ENCODE data around the gene RBFOX1. TPM values are rescaled to one million over a fixed set of nuclear protein-coding genes. Genes with fewer than 3 reads are reported as not detected.

The RBFOX1 gene
- total RNA-seq, 1 donor from 2014 or later, result not detected

DNA sequence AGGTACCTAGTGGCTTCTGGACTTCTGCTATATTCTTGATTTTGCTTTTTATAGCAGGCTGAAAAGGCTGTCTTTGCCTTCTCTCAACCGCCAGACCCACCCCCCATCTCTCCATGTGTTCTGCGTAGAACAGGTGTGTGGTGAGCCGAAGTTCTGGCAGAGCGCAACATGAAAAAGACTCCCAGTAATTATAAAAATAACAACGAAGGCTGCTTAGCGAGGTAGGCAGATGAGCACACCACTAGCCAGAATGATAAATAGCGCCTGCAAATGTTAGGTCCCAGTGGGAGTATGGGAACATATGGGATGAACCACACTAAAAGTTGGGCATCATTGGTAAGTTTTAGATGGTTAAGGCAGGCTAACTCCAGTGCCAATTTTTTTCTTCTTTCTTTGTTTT lies 14.0 kb upstream of the RBFOX1 start:
- H3K27ac Mint-ChIP-seq, result no peak overlapping the region
- peaks cover 10% of the 10 kb centered on the region for H3K9me3 Mint-ChIP-seq
- no peak overlapping the region for H3K4me3 Mint-ChIP-seq
- no peak for DNase-seq
- no peaks in the 10 kb centered on the region for H3K36me3 Mint-ChIP-seq (ENCODE audit: low read depth)
- H3K4me1 Mint-ChIP-seq, result no peaks in the 10 kb centered on the region
- no peaks in the 10 kb centered on the region for H3K27me3 Mint-ChIP-seq
- intact Hi-C loops (cut with micrococcal nuclease), result no loop called here

DNA sequence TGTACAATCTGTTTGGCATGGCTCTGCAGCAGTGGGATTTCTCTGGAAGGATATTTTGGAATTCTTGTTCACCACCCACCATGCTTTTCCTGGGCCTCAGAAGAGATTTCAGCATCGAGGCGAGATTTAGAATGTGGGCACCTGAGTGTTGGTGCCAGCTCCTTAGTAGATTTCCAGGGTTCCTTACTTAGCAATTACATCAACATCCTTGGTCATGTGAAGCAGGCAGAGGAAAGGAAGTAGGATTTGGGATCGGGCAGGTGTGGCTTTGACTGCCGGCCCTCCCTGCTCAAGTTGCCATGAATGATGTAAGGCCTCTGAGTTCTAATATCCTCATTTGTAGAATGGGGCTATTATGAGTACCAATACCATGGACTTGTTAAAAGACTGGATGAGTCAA lies 13.1 kb upstream of the RBFOX1 start:
- no peak for DNase-seq
- Mint-ChIP-seq H3K27me3 (no peaks in the 10 kb centered on the region), H3K36me3 (ENCODE audit: low read depth) (no peaks in the 10 kb centered on the region), H3K27ac (no peak overlapping the region), H3K9me3 (peaks cover 8% of the 10 kb centered on the region), H3K4me3 (no peak overlapping the region), H3K4me1 (no peaks in the 10 kb centered on the region)
- intact Hi-C loops (cut with micrococcal nuclease), result no loop called here

DNA sequence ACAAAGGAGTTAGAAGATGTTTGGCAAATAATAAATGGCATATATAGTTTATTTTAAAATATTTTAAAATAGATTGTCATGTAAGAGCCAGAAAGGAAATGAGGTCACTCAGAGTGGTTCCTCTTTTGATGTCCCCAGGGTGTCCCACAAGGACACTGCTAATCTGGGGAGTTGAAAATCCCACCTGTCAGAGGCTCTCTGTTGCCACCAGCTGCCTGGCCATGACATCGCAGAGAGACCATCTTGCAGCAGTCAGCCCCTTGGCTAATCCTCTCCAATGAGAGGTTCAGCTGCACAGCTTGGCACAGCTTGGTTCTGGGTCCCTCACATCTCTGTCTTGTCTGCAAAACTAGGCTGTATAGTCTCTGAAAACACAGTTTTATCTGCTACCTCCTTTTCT lies 11.0 kb upstream of the RBFOX1 start:
- no peaks in the 10 kb centered on the region for H3K27me3 Mint-ChIP-seq
- H3K9me3 Mint-ChIP-seq, result peaks cover 8% of the 10 kb centered on the region
- no peaks in the 10 kb centered on the region for H3K4me1 Mint-ChIP-seq
- H3K36me3 Mint-ChIP-seq (ENCODE audit: low read depth), result no peaks in the 10 kb centered on the region
- intact Hi-C loops (cut with micrococcal nuclease), result no loop called here
- no peak for DNase-seq
- no peak overlapping the region for H3K27ac Mint-ChIP-seq
- no peak overlapping the region for H3K4me3 Mint-ChIP-seq

DNA sequence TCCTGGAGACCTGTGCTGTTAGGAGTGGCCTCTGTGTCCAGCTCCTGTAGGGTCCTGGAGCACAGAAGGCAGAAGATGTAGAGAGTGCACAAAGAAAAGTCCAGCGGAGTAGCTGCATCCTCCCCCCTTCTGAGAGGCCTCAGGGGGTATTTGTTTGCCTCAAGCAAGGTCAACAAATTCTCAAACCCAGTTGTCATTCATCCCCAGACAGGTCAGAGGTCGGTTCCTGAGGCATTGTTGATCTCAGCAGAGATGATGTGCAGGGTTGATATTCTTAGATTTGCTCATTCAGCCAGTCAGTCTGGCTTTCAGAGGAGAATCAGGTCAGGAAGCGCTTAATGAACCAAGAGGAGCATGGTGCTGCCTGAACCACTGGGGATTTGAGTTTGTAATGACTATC lies 8.3 kb upstream of the RBFOX1 start:
- Mint-ChIP-seq H3K27me3 (no peaks in the 10 kb centered on the region), H3K27ac (no peak overlapping the region), H3K36me3 (ENCODE audit: low read depth) (no peaks in the 10 kb centered on the region), H3K4me1 (no peaks in the 10 kb centered on the region), H3K4me3 (no peak overlapping the region), H3K9me3 (peaks cover 14% of the 10 kb centered on the region)
- no peak for DNase-seq
- intact Hi-C loops (cut with micrococcal nuclease), result no loop called here

DNA sequence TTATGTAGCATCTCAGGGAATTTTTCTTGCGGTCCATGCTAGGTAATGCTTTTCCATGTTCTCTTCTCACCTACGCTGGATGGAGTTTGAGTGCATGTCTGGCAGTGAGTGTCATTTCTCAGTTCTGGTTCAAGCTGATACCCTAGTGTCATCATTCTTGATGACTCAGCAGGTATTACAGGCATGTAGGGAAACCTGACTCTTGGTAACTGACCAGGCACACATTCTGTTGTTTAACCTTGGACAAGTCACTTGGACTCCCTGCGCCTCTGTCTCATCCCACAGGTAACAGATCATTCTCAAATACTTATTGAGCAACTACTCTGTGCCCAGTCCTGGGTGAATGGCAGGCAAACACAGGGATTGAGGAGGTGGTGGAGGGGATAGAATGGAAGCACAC lies 6.8 kb upstream of the RBFOX1 start:
- intact Hi-C loops (cut with micrococcal nuclease), result no loop called here
- peaks cover 14% of the 10 kb centered on the region for H3K9me3 Mint-ChIP-seq
- no peak overlapping the region for H3K4me3 Mint-ChIP-seq
- H3K4me1 Mint-ChIP-seq, result no peaks in the 10 kb centered on the region
- no peaks in the 10 kb centered on the region for H3K36me3 Mint-ChIP-seq (ENCODE audit: low read depth)
- no peak overlapping the region for H3K27ac Mint-ChIP-seq
- no peak for DNase-seq
- H3K27me3 Mint-ChIP-seq, result no peaks in the 10 kb centered on the region

DNA sequence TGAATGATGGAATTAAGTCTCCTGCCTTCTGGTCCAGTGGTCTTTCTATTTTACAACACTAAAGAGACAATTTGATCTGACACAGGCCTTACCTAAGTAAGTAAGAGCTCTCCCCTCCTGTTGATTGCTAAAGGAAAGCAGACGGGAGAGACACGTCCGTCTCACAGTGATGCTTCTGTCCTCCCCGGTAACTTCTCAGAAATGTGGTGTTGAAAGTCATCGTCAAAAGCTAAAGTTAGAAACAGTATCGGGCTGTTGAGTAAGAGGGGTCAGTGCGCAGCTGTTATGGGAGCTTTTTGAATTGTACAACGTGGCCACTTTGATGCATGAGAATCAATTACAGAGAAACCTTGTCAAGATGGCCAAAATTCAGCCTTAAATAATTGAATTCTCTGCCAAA lies 1.9 kb upstream of the RBFOX1 start:
- H3K4me3 Mint-ChIP-seq, result no peak overlapping the region
- no peaks in the 10 kb centered on the region for H3K27me3 Mint-ChIP-seq
- H3K36me3 Mint-ChIP-seq (ENCODE audit: low read depth), result no peaks in the 10 kb centered on the region
- no peak overlapping the region for H3K27ac Mint-ChIP-seq
- no peak for DNase-seq
- no peaks in the 10 kb centered on the region for H3K4me1 Mint-ChIP-seq
- peaks cover 14% of the 10 kb centered on the region for H3K9me3 Mint-ChIP-seq
- intact Hi-C loops (cut with micrococcal nuclease), result no loop called here

DNA sequence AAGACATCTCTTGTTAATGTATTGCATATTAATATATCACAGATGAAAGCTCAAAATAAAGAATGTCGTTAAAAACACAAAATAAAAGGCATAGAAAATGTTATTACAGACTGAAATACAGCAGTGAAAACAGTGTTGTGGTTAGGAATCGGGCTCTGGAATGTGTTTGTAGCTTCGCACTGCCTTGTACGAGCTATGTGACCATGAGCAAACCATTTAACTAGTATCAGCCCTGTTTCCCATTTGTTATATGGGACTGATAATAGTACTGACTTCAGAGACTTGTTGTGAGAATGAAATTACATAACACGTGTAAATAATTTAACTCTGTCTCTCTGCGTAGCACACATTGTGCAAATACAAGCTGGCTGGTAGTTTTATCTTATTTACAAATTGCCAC lies 648 bp upstream of the RBFOX1 start:
- Mint-ChIP-seq H3K9me3 (peaks cover 12% of the 10 kb centered on the region), H3K36me3 (ENCODE audit: low read depth) (no peaks in the 10 kb centered on the region), H3K4me3 (no peak overlapping the region), H3K27ac (no peak overlapping the region), H3K27me3 (no peaks in the 10 kb centered on the region), H3K4me1 (no peaks in the 10 kb centered on the region)
- DNase-seq, result no peak
- intact Hi-C loops (cut with micrococcal nuclease), result no loop called here

DNA sequence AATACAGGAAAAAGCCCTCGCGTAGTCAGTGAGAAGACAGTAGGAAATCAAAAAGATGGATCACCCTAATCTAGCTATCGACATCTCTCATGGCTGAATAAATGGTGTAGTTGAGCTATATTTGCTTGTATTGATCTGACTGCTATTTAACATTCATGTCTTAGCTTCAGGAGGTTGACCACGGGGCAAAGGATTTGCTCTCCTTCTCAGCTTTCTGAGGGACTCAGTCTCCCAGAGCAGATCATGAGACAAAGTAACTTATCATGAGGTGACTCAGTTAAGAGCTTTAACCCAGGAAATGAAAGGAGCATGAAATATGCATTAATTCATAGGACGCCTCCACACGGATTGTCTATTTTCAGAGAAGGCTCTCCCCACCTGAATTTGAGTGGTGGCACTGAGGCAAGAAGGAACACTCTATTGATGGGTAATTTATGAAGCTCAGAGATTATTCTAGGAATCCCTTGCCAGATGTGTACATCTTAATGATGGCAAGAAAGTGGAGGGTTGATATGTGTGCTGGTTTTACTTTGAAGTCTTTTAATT lies 608 bp downstream of the RBFOX1 start:
- H3K4me1 Mint-ChIP-seq, result no peaks in the 10 kb centered on the region
- H3K9me3 Mint-ChIP-seq, result peaks cover 10% of the 10 kb centered on the region
- no peaks in the 10 kb centered on the region for H3K27me3 Mint-ChIP-seq
- no peak overlapping the region for H3K27ac Mint-ChIP-seq
- H3K4me3 Mint-ChIP-seq, result no peak overlapping the region
- no peak for DNase-seq
- no peaks in the 10 kb centered on the region for H3K36me3 Mint-ChIP-seq (ENCODE audit: low read depth)
- intact Hi-C loops (cut with micrococcal nuclease), result no loop called here

DNA sequence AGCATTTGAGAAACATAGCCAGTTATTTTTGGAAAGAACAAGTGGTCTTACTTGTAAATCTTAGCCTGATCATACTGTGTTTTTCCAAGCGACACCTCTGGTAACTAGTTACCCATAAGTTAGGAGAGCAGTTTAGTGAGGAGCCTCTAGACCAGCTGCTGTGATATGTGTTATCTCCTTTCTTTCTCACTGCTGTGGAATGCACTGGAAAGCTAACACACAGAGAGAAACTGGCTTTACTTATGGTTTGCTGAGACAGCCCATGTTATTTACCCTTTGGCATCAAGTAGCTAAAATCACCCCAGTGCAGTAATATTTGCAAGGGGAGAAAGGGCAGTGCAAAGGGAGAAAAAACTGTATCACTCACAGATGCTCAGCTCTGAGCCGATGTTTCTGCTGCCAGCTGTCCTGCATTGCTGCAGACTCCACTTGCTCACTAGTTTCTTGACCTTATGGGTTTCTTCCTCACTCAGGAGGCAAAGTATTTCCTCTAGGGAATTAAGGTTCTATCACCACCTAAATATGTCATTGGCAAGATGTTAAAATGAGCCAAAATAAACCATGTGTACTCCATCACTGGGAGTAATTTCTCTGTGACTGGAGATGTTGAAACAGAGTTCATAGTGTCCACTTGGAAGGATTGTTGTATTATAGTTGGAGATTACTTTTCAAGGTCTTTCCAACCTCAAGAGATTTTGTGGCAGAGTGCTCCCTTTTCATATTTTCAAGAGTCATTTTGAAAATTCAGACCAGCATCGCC lies 2.3 kb downstream of the RBFOX1 start:
- Mint-ChIP-seq H3K27ac (no peak overlapping the region), H3K4me3 (no peak overlapping the region), H3K4me1 (no peaks in the 10 kb centered on the region), H3K36me3 (ENCODE audit: low read depth) (no peaks in the 10 kb centered on the region), H3K27me3 (no peaks in the 10 kb centered on the region), H3K9me3 (peaks cover 11% of the 10 kb centered on the region)
- intact Hi-C loops (cut with micrococcal nuclease), result no loop called here
- no peak for DNase-seq

DNA sequence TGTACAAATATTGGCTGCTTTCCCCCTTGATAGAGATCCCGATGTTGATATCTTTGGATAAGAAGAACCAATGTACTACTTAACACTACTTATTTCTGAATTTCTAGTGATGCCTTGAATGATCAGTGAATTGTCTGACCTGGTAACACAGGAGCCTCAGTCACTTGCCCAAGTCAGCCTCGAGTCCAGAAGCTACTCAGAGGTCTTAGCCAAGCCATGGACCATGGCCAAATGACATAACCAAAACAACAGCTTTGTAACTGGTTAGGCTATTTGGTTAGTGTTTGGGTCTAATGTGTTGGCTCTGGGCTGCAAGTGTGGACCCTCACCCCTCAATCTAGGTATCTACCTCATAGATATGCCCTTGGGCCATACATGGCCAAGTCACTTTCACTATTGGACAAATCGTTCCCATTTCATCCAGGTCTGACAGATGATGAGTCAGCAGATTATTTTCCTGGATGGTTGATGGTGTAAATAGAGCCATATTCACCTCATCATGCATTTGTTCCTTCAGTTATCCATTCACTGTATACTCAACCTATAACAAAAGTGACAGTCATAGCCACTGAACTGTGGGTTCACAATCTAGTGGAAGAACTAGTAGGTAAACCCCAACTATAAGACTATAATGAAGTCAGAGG lies 3.5 kb downstream of the RBFOX1 start:
- Mint-ChIP-seq H3K27me3 (no peaks in the 10 kb centered on the region), H3K27ac (no peak overlapping the region), H3K36me3 (ENCODE audit: low read depth) (no peaks in the 10 kb centered on the region), H3K4me1 (no peaks in the 10 kb centered on the region), H3K9me3 (peaks cover 12% of the 10 kb centered on the region), H3K4me3 (no peak overlapping the region)
- intact Hi-C loops (cut with micrococcal nuclease), result no loop called here
- no peak for DNase-seq

DNA sequence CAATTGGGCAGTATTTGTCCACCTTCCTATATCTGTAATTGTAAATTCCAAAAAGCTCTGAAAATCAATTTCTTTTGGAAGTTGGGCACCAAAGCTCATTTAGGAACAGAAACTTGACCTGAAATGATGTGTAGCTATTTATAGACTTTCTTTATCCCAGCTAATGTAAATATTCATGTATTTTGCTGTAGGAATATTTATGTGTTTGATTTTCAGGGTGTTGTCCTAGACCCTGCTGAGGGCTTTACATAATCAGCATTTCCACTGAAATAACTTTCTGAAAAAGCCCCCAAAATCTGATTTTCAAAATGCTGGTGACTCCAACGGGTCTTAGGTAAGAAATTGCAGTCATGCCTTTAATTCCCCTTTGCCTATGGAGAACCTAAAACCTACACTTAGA lies 4.1 kb downstream of the RBFOX1 start:
- H3K27me3 Mint-ChIP-seq, result no peaks in the 10 kb centered on the region
- no peaks in the 10 kb centered on the region for H3K4me1 Mint-ChIP-seq
- intact Hi-C loops (cut with micrococcal nuclease), result no loop called here
- no peak for DNase-seq
- no peak overlapping the region for H3K4me3 Mint-ChIP-seq
- H3K27ac Mint-ChIP-seq, result no peak overlapping the region
- peaks cover 12% of the 10 kb centered on the region for H3K9me3 Mint-ChIP-seq
- no peaks in the 10 kb centered on the region for H3K36me3 Mint-ChIP-seq (ENCODE audit: low read depth)

DNA sequence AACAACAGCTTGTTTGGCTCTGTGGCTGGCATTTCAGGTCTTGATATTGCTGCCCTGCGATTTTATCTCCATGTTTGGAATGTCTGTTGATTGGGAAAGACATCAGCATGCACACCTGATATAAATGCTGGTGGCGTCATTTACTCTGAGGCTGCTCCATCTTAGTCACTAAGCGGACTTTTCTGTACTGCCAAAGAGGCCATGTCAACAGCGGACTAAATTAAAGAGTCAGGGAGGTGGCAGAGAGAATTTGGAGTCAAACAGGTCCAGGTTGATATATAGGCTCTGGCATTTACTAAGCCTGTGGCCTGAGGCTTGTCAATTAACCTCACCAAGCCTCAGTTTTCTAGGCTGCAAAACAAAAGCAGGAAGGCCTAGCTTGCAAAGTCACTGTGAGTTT lies 6.2 kb downstream of the RBFOX1 start:
- peaks cover 13% of the 10 kb centered on the region for H3K9me3 Mint-ChIP-seq
- H3K27me3 Mint-ChIP-seq, result no peaks in the 10 kb centered on the region
- DNase-seq, result no peak
- no peak overlapping the region for H3K4me3 Mint-ChIP-seq
- no peaks in the 10 kb centered on the region for H3K4me1 Mint-ChIP-seq
- no peak overlapping the region for H3K27ac Mint-ChIP-seq
- intact Hi-C loops (cut with micrococcal nuclease), result no loop called here
- H3K36me3 Mint-ChIP-seq (ENCODE audit: low read depth), result no peaks in the 10 kb centered on the region

DNA sequence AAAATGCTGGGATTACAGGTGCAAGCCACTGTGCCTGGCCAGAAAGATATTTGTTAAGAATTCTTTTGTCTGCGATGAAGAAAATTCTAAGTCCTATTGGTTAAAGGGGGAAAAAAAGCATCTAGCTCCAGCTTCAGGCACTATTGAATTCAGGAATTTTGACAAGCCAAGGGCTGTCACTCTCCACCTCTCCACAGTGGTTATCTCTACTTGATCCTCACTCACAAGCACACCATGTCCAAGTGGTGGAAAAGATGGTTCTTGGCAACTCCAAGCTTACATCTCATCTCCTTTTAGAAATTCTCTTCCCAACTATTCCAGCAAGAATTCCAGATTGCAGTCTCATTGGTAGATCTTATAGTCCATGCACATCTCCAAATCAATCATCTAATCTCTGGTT lies 7.1 kb downstream of the RBFOX1 start:
- Mint-ChIP-seq H3K4me3 (no peak overlapping the region), H3K4me1 (no peaks in the 10 kb centered on the region), H3K36me3 (ENCODE audit: low read depth) (no peaks in the 10 kb centered on the region), H3K9me3 (peaks cover 13% of the 10 kb centered on the region), H3K27me3 (no peaks in the 10 kb centered on the region), H3K27ac (no peak overlapping the region)
- DNase-seq, result no peak
- intact Hi-C loops (cut with micrococcal nuclease), result no loop called here

DNA sequence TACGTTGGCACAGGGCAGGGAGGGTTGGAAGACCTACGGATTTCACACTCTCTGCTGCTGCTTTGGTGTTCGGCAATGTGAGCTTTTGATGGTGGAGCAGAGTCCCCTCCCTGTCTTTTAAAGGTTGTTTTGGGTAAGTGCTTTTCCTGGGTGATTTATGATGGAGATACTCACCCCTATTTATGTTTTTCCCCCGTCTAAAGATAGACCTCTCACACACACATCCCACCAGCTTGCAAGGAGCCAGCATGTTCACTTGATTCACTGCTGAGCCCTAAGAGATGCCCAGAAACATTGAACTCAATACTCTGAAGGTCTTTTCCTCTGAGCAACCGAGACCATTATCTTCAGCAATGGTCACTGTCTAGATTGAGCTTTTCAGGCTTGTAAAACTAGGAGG lies 8.3 kb downstream of the RBFOX1 start:
- intact Hi-C loops (cut with micrococcal nuclease), result no loop called here
- H3K4me3 Mint-ChIP-seq, result no peak overlapping the region
- H3K36me3 Mint-ChIP-seq (ENCODE audit: low read depth), result no peaks in the 10 kb centered on the region
- H3K27ac Mint-ChIP-seq, result no peak overlapping the region
- no peaks in the 10 kb centered on the region for H3K27me3 Mint-ChIP-seq
- no peak for DNase-seq
- no peaks in the 10 kb centered on the region for H3K4me1 Mint-ChIP-seq
- H3K9me3 Mint-ChIP-seq, result peaks cover 14% of the 10 kb centered on the region

DNA sequence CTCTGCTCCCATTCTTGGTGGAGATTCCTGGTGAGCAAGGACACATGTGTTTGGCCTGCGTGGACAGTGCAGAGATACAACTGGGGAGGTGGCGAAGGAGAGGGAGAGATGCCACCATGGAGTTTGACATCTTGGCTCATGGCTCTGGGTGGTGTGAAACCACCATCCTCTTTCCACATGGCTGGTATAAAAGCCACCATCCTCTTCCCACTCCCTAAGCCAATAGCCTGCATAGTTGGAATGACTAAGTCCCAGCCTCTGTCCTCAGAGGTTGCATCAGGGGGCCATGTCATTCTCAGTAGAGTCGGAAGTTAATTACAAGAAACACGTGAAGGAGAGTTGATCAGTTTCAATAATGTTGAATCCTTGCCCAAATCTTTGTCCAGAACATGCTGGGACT lies 10.0 kb downstream of the RBFOX1 start:
- Mint-ChIP-seq H3K4me1 (no peaks in the 10 kb centered on the region), H3K27me3 (no peaks in the 10 kb centered on the region), H3K27ac (no peak overlapping the region), H3K36me3 (ENCODE audit: low read depth) (no peaks in the 10 kb centered on the region), H3K4me3 (no peak overlapping the region), H3K9me3 (peaks cover 16% of the 10 kb centered on the region)
- intact Hi-C loops (cut with micrococcal nuclease), result no loop called here
- no peak for DNase-seq
